Loucy (cell line): ENCODE data around the gene SEPTIN11.

Source experiments
- H2AFZ ChIP-seq: fragments of 200-600 bp; sonication (generic); 2 replicates; pipeline ENCODE4 v1.6.0; 2016; ENCODE audit warnings: antibody characterized with exemption, mild to moderate bottlenecking, low read length, moderate library complexity
- H3F3A ChIP-seq: fragments of 200-600 bp; 2 replicates; pipeline ENCODE4 v1.6.0; 2016; ENCODE audit warnings: antibody characterized with exemption, low read depth, mild to moderate bottlenecking
- H3K27me3 ChIP-seq: fragments of 200-600 bp; sonication (generic); 2 replicates; pipeline ENCODE4 v1.6.1; 2014; ENCODE audit warnings: low read length, mild to moderate bottlenecking; ENCODE audit not compliant: insufficient read depth, poor library complexity, severe bottlenecking
- H3K36me3 ChIP-seq: fragments of 200-600 bp; sonication (generic); 2 replicates; pipeline ENCODE4 v1.6.1; 2016; ENCODE audit warnings: low read length; ENCODE audit not compliant: insufficient read depth
- H3K4me1 ChIP-seq: fragments of 200-600 bp; sonication (generic); 2 replicates; pipeline ENCODE4 v1.5.1; 2014; ENCODE audit warnings: low read length, mild to moderate bottlenecking; ENCODE audit not compliant: insufficient read depth, poor library complexity, severe bottlenecking
- H3K4me2 ChIP-seq: fragments of 200-600 bp; sonication (generic); 2 replicates; pipeline ENCODE4 v1.6.0; 2014; ENCODE audit warnings: antibody characterized with exemption, low read length, low read depth, mild to moderate bottlenecking; ENCODE audit not compliant: poor library complexity, severe bottlenecking
- H3K4me3 ChIP-seq: fragments of 200-600 bp; sonication (generic); 2 replicates; pipeline ENCODE4 v1.5.1; 2014; ENCODE audit warnings: low read length, mild to moderate bottlenecking, mixed read lengths; ENCODE audit not compliant: poor library complexity, severe bottlenecking
- H3K79me2 ChIP-seq: fragments of 200-600 bp; sonication (generic); 2 replicates; pipeline ENCODE4 v1.6.1; 2014; ENCODE audit warnings: low read length; ENCODE audit not compliant: insufficient read depth
- H3K9ac ChIP-seq: fragments of 200-600 bp; sonication (generic); 2 replicates; pipeline ENCODE4 v1.6.0; 2014; ENCODE audit warnings: mild to moderate bottlenecking, low read depth, low read length, moderate library complexity; ENCODE audit not compliant: poor library complexity, severe bottlenecking
- H3K9me2 ChIP-seq: fragments of 200-600 bp; sonication (generic); replicated peaks from 2 replicates; pipeline ENCODE4 v1.6.1; 2016; ENCODE audit warnings: low read depth, low read length, mixed read lengths
- H3K9me3 ChIP-seq: fragments of 200-600 bp; sonication (generic); 2 replicates; pipeline ENCODE4 v1.6.1; 2014; ENCODE audit warnings: mild to moderate bottlenecking, antibody characterized with exemption, low read length, low read depth; ENCODE audit not compliant: insufficient read depth
- H4K20me1 ChIP-seq: fragments of 200-600 bp; sonication (generic); 2 replicates; pipeline ENCODE4 v1.6.0; 2014; ENCODE audit warnings: antibody characterized with exemption, low read length, mild to moderate bottlenecking; ENCODE audit not compliant: insufficient read depth, poor library complexity, severe bottlenecking
- EZH2phosphoT487 ChIP-seq: fragments of 200-600 bp; IDR thresholded peaks from 2 replicates; pipeline ENCODE4 v1.6.1; 2018; ENCODE audit warnings: antibody characterized with exemption, mild to moderate bottlenecking, moderate library complexity, borderline replicate concordance
- TF ChIP-seq, protein P1 (sequence below): fragments of 200-600 bp; sonication (generic); conservative IDR thresholded peaks from 2 replicates; pipeline ENCODE4 v1.5.1; 2014; ENCODE audit warnings: mild to moderate bottlenecking, antibody characterized with exemption, low read length

The SEPTIN11 gene

DNA sequence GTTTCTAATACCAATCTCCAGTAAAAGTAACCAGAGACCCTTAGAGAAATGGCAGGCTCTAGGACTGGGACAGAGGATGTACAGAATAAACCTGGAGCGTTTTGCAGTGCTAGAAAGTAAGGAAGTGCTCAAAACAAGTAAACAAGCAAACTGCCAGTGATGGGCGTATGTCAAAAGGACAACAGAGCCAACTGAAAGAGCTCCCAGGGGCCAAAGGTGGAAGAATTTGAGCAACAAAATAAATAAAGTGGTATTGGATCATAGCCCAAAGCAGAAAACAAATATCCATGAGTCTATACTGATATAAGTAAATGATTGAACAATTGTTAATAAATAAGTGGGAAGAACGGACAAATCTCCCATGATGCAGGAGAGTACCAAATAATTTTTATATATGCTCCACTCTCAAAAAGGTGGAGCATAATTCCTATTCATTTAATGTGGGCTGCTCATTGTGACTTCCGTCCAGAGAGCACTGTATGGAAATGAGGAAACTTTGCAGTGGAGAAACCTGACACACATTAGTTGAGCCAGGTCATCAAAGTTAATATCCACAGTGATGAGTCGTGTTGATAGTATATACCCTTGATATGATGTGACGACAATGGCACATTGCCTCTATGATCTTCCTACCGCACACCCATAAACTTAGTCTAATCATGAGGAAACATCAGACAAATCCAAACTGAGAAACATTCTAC lies 17.8 kb upstream of the SEPTIN11 start:
- H3K9me3 ChIP-seq = no peaks in the 10 kb centered on the region
- TF ChIP-seq, protein P1, sequence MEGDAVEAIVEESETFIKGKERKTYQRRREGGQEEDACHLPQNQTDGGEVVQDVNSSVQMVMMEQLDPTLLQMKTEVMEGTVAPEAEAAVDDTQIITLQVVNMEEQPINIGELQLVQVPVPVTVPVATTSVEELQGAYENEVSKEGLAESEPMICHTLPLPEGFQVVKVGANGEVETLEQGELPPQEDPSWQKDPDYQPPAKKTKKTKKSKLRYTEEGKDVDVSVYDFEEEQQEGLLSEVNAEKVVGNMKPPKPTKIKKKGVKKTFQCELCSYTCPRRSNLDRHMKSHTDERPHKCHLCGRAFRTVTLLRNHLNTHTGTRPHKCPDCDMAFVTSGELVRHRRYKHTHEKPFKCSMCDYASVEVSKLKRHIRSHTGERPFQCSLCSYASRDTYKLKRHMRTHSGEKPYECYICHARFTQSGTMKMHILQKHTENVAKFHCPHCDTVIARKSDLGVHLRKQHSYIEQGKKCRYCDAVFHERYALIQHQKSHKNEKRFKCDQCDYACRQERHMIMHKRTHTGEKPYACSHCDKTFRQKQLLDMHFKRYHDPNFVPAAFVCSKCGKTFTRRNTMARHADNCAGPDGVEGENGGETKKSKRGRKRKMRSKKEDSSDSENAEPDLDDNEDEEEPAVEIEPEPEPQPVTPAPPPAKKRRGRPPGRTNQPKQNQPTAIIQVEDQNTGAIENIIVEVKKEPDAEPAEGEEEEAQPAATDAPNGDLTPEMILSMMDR = no peak
- no peak for TF ChIP-seq EZH2phosphoT487
- no peak overlapping the region for H3K4me2 ChIP-seq

DNA sequence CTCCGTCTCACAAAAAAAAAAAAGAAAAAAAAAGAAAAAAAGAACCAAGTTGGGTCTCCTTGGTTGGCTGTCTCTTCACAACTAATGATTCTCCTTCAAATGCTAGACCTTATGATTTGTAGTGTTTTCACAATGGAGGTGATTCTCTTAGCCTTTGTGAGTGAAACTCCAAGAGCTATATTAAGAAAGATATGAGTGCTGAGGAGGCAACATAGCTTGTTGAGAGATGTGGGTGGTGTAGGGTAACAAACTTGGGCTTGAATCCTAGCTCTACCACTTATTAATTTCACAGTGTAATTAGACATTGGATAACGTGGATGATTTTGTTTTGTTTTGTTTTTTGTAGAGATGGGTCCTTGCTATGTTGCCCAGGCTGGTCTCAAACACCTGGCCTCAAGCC lies 10.4 kb upstream of the SEPTIN11 start:
- H3K27me3 ChIP-seq = no peaks in the 10 kb centered on the region
- TF ChIP-seq, protein P1 = no peak
- TF ChIP-seq EZH2phosphoT487 = no peak
- no peaks in the 10 kb centered on the region for H3K79me2 ChIP-seq

More for the DNA sequence above, 17.8 kb upstream of the SEPTIN11 start:
- no peak overlapping the region for H2AFZ ChIP-seq
- H3K4me3 ChIP-seq = no peak overlapping the region
- H3K27me3 ChIP-seq = no peaks in the 10 kb centered on the region
- H3K9me2 ChIP-seq = no peaks in the 10 kb centered on the region
- no peak overlapping the region for H3K9ac ChIP-seq
- no peaks in the 10 kb centered on the region for H3K36me3 ChIP-seq
- H3K4me1 ChIP-seq = no peaks in the 10 kb centered on the region
- H3K79me2 ChIP-seq = no peaks in the 10 kb centered on the region
- no peaks in the 10 kb centered on the region for H4K20me1 ChIP-seq
- H3F3A ChIP-seq = no peaks in the 10 kb centered on the region

DNA sequence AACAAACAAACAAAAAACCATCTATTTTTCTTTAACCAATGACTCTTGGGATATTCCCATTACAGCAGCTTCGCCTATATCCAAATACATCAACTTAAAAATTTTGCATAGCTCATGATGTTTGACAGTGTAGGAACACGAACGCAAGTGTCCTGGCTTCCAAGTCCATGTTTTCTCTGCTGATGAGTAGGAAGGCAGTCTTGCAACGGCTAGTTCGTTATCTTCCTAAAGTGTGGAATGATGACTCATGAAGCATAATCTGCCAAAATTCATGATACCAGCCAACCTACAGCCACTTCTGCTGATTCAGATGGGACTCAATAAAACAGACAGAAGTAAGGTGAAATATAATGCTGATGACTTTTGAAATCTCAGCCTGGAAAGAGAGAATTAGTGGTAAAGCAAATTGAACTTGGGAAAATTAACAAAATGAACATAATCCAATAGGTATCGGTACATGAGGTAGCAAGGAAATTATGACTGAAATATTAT lies 6.4 kb upstream of the SEPTIN11 start:
- H3K9ac ChIP-seq = no peak overlapping the region
- H4K20me1 ChIP-seq = no peaks in the 10 kb centered on the region
- no peak overlapping the region for H2AFZ ChIP-seq
- H3K4me2 ChIP-seq = no peak overlapping the region
- TF ChIP-seq EZH2phosphoT487 = no peak
- TF ChIP-seq, protein P1 = no peak
- no peak overlapping the region for H3K4me3 ChIP-seq
- H3K9me2 ChIP-seq = no peaks in the 10 kb centered on the region
- H3K36me3 ChIP-seq = no peaks in the 10 kb centered on the region
- H3K79me2 ChIP-seq = peaks cover 3% of the 10 kb centered on the region; the same call in 1 of the 2 replicates
- no peaks in the 10 kb centered on the region for H3K27me3 ChIP-seq
- no peaks in the 10 kb centered on the region for H3K4me1 ChIP-seq
- H3K9me3 ChIP-seq = no peaks in the 10 kb centered on the region
- H3F3A ChIP-seq = no peaks in the 10 kb centered on the region

More for the DNA sequence above, 10.4 kb upstream of the SEPTIN11 start:
- Histone ChIP-seq H3K9ac (no peak overlapping the region), H4K20me1 (no peaks in the 10 kb centered on the region), H3F3A (no peaks in the 10 kb centered on the region), H2AFZ (no peak overlapping the region), H3K9me3 (no peaks in the 10 kb centered on the region), H3K36me3 (no peaks in the 10 kb centered on the region), H3K4me3 (no peak overlapping the region), H3K4me2 (no peak overlapping the region), H3K9me2 (no peaks in the 10 kb centered on the region), H3K4me1 (no peaks in the 10 kb centered on the region)
